Cardiac fibroblast (primary cell): Measurements from ENCODE around the gene ZNF71.
"Not testable (repeated sequence)": the region's sequence is repeated elsewhere in the genome, so short reads cannot be mapped to it uniquely, and the experiment has no call there.

Source experiments
- DNase-seq, 2 donors: peaks; one replicate each; pipeline versions ENCODE4 v3.0.0 to v3.0.0-alpha.2; 2010; ENCODE audit warnings: low read depth in 2 of 2
- H3K4me3 ChIP-seq, 2 donors: replicated peaks in 1 of 2; 1 replicate in 1 of 2; 2 replicates in 1 of 2; pipeline ENCODE4 v1.5.1; 2011; ENCODE audit warnings: low read depth in 2 of 2, low read length in 2 of 2, mild to moderate bottlenecking in 2 of 2, moderate library complexity in 1 of 2
- CTCF ChIP-seq: IDR thresholded peaks from one replicate; pipeline ENCODE4 v1.5.1; 2011; ENCODE audit warnings: low read depth, mild to moderate bottlenecking, low read length, inconsistent platforms

The ZNF71 gene

GRCh38 chr19:56664511-56664910 lies 69.4 kb downstream of the ZNF71 start:
- DNase-seq: no peak
- no peak overlapping the region for H3K4me3 ChIP-seq
- no peak for TF ChIP-seq CTCF

GRCh38 chr19:56667311-56667870 lies 72.3 kb downstream of the ZNF71 start:
- TF ChIP-seq CTCF: no peak
- H3K4me3 ChIP-seq: no peak overlapping the region
- DNase-seq: no peak

GRCh38 chr19:56668676-56669075 lies 73.6 kb downstream of the ZNF71 start:
- no peak overlapping the region for H3K4me3 ChIP-seq
- no peak for TF ChIP-seq CTCF
- DNase-seq: no peak

- DNase-seq: no peak
- TF ChIP-seq CTCF: no peak
- no peak overlapping the region for H3K4me3 ChIP-seq
Measured at GRCh38 chr19:56670401-56670960, 75.4 kb downstream of the ZNF71 start.

GRCh38 chr19:56670961-56671612 lies 76.0 kb downstream of the ZNF71 start:
- no peak for DNase-seq
- H3K4me3 ChIP-seq: peak overlapping the region in 1 of 2 donors; percentile 27
- TF ChIP-seq CTCF: no peak

GRCh38 chr19:56671613-56671994 lies 76.5 kb downstream of the ZNF71 start, which contains the start of gene ZNF835:
Gene ZNF835 (minus strand): TSS chr19:56671757. CDS start chr19:56665198, 6,559 bp downstream.
- DNase-seq: peak; percentile 53 to 58
- H3K4me3 ChIP-seq: peak within 1 kb of the TSS in 1 of 2 donors; percentile 27
- TF ChIP-seq CTCF: no peak

GRCh38 chr19:56672610-56673009 lies 77.5 kb downstream of the ZNF71 start:
- DNase-seq: peak in 1 of 2 donors; percentile 15

More at GRCh38 chr19:56672610-56673009, 77.5 kb downstream of the ZNF71 start:
- H3K4me3 ChIP-seq: not testable (repeated sequence)
